Dendritic cell treated with granulocyte-macrophage colony-stimulating factor and Interleukin-4, amounts not matched to agents 40 ng/mL and 50 ng/mL, for 4 days (primary cell): ENCODE results near the gene TTLL5.

Experiments
- H3K27ac Mint-ChIP-seq: one replicate; pipeline ENCODE4 v1.8.0; 2022; ENCODE audit warnings: mild to moderate bottlenecking, mixed read lengths
- H3K27me3 Mint-ChIP-seq: one replicate; pipeline ENCODE4 v1.8.0; 2022; ENCODE audit warnings: mild to moderate bottlenecking, mixed read lengths
- H3K36me3 Mint-ChIP-seq: one replicate; pipeline ENCODE4 v1.8.0; 2022; ENCODE audit warnings: low read depth, mixed read lengths
- H3K4me1 Mint-ChIP-seq: one replicate; pipeline ENCODE4 v1.8.0; 2022; ENCODE audit warnings: low read depth, mixed read lengths
- H3K4me3 Mint-ChIP-seq: one replicate; pipeline ENCODE4 v1.8.0; 2022; ENCODE audit warnings: mild to moderate bottlenecking, moderate library complexity, mixed read lengths
- H3K9me3 Mint-ChIP-seq: one replicate; pipeline ENCODE4 v1.8.0; 2022; ENCODE audit warnings: mixed read lengths
- intact Hi-C: fragments of 100-400 bp; cut with micrococcal nuclease; formaldehyde crosslinking; loops from one replicate; pipeline ENCODE4 v1.15.0; 2022

Gene TTLL5

DNA sequence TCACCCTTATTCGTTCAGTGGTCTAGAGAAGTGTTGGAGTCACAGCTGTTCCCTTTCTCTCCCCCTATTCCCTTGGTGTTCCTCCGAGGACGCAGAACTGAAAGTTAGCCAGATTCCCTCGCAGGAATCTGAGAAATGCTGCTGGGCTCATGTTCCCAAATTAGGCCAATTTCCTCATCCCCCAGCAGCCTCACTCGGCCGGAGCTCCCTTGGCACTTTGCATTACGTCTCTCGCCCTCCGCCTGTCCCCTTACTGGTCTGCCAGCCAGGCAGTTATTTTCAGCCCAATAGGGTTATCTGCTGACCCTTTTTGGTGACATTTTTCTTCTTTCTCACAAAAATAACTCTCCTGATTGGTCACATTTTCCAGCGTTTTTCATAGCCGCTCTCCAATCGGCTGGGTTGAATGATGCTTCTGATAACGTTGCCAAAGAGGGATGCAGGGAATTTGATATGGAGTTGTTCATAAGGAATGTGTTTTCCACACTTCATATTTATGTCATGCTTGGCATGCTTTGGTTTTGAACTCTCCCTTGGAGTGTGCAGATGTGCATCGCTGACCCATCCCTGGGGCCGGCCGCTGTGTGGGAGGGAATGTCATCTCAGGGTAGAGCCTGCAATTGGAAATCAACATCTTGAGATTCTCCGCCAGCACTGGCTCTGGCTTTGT is 334.5 kb downstream of the TTLL5 start:
- Mint-ChIP-seq H3K4me1 (no peaks in the 10 kb centered on the region), H3K27me3 (no peaks in the 10 kb centered on the region), H3K4me3 (no peak overlapping the region), H3K36me3 (peaks cover 40% of the 10 kb centered on the region), H3K27ac (no peak overlapping the region), H3K9me3 (no peaks in the 10 kb centered on the region)
- intact Hi-C loops: no loop called here

DNA sequence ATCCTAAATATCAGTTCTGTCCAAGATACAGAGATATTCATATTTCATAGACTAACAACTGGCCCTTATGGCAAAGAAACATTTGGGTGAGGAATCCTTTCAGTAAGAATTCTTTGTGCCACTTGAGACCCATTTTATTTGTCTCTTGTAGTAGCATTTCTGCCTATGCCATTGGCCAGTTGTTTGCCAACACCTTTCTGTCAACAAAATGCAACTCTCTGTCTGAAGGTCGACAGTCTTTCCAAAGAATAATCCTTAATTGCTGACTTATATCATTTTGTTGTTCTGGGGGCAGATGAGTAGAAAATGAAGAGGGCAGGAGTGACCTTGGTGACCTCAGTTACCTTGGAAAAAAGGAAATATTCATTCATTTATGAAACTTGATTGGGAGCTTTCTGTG is 335.4 kb downstream of the TTLL5 start:
- intact Hi-C loops: no loop called here
- no peaks in the 10 kb centered on the region for H3K4me1 Mint-ChIP-seq
- no peak overlapping the region for H3K27ac Mint-ChIP-seq
- H3K9me3 Mint-ChIP-seq: no peaks in the 10 kb centered on the region
- no peaks in the 10 kb centered on the region for H3K27me3 Mint-ChIP-seq
- peaks cover 46% of the 10 kb centered on the region for H3K36me3 Mint-ChIP-seq
- H3K4me3 Mint-ChIP-seq: no peak overlapping the region

GRCh38 chr14:75999511-76000190 is 338.6 kb downstream of the TTLL5 start:
- no peak overlapping the region for H3K4me3 Mint-ChIP-seq
- peaks cover 8% of the 10 kb centered on the region for H3K9me3 Mint-ChIP-seq
- intact Hi-C loops: no loop called here
- peaks cover 67% of the 10 kb centered on the region for H3K36me3 Mint-ChIP-seq
- H3K27me3 Mint-ChIP-seq: no peaks in the 10 kb centered on the region
- no peaks in the 10 kb centered on the region for H3K4me1 Mint-ChIP-seq
- no peak overlapping the region for H3K27ac Mint-ChIP-seq

DNA sequence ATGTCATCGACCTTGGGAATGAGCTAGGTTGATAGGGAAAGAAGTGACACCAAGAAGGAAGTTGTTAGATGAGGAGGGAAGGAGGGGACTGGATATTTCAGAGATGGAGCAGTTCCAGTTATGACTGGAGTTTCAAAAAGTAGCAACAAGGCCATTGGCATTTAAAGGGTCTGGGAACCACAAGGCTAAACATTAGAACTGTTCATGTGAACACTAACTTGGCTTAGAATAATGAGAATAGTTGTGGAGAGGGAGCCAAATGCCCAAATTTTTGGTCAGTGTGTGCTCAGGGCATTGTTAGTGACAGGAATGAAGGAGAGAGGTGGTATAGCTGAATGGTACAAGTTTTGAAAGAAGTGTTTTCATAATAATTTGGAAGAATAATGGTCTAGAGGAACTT is 341.3 kb downstream of the TTLL5 start:
- Mint-ChIP-seq H3K36me3 (peaks cover 69% of the 10 kb centered on the region), H3K27me3 (no peaks in the 10 kb centered on the region), H3K4me3 (no peak overlapping the region), H3K9me3 (peaks cover 14% of the 10 kb centered on the region), H3K4me1 (no peaks in the 10 kb centered on the region), H3K27ac (no peak overlapping the region)
- intact Hi-C loops: no loop called here
